ENCODE results near the gene C19orf53. TPM values are rescaled to one million over a fixed set of nuclear protein-coding genes. Genes with fewer than 3 reads are reported as not detected.
"Not testable (repeated sequence)": the region's sequence is repeated elsewhere in the genome, so short reads cannot be mapped to it uniquely, and the experiment has no call there.

The C19orf53 gene
- total RNA-seq, 1 donor from 2014 or later, result 90.1 TPM

- Mint-ChIP-seq H3K27me3 (no peaks in the 10 kb centered on the region), H3K9me3 (ENCODE audit: low read depth) (no peaks in the 10 kb centered on the region), H3K4me3 (ENCODE audit: low read depth) (no peak overlapping the region), H3K27ac (no peak overlapping the region), H3K36me3 (ENCODE audit: insufficient read depth) (peaks cover 4% of the 10 kb centered on the region), H3K4me1 (ENCODE audit: low read depth) (peaks cover 12% of the 10 kb centered on the region)
- no peak for TF ChIP-seq CTCF (IDR thresholded peaks at IDR 0.05; ENCODE audit: unreplicated experiment)
- DNase-seq (ENCODE audit: low spot score, unreplicated experiment), result no peak
These were observed 4.1 kb upstream of the C19orf53 start for GRCh38 chr19:13770013-13770635.

GRCh38 chr19:13778398-13778797 lies 4.1 kb downstream of the C19orf53 start:
- no peak for TF ChIP-seq CTCF (IDR thresholded peaks at IDR 0.05; ENCODE audit: unreplicated experiment)
- DNase-seq (ENCODE audit: low spot score, unreplicated experiment), result no peak
- H3K4me1 Mint-ChIP-seq (ENCODE audit: low read depth), result peaks cover 20% of the 10 kb centered on the region
- H3K27me3 Mint-ChIP-seq, result peaks cover 4% of the 10 kb centered on the region
- H3K36me3 Mint-ChIP-seq (ENCODE audit: insufficient read depth), result peaks cover 15% of the 10 kb centered on the region
- H3K27ac Mint-ChIP-seq, result no peak overlapping the region
- H3K4me3 Mint-ChIP-seq (ENCODE audit: low read depth), result no peak overlapping the region
- no peaks in the 10 kb centered on the region for H3K9me3 Mint-ChIP-seq (ENCODE audit: low read depth)

GRCh38 chr19:13778847-13779246 lies 4.6 kb downstream of the C19orf53 start:
- Mint-ChIP-seq H3K27ac (no peak overlapping the region), H3K9me3 (ENCODE audit: low read depth) (no peaks in the 10 kb centered on the region), H3K36me3 (ENCODE audit: insufficient read depth) (peaks cover 15% of the 10 kb centered on the region), H3K4me1 (ENCODE audit: low read depth) (peaks cover 21% of the 10 kb centered on the region), H3K4me3 (ENCODE audit: low read depth) (no peak overlapping the region), H3K27me3 (peaks cover 4% of the 10 kb centered on the region)
- DNase-seq (ENCODE audit: low spot score, unreplicated experiment), result no peak
- no peak for TF ChIP-seq CTCF (IDR thresholded peaks at IDR 0.05; ENCODE audit: unreplicated experiment)

GRCh38 chr19:13779794-13780193 lies 5.5 kb downstream of the C19orf53 start:
- Mint-ChIP-seq H3K4me1 (ENCODE audit: low read depth) (peaks cover 16% of the 10 kb centered on the region), H3K36me3 (ENCODE audit: insufficient read depth) (peaks cover 15% of the 10 kb centered on the region)
- H3K27ac Mint-ChIP-seq; H3K4me3 Mint-ChIP-seq (ENCODE audit: low read depth); DNase-seq (ENCODE audit: low spot score, unreplicated experiment); H3K27me3 Mint-ChIP-seq; H3K9me3 Mint-ChIP-seq (ENCODE audit: low read depth): not testable (repeated sequence)

GRCh38 chr19:13781547-13781946 lies 7.3 kb downstream of the C19orf53 start:
- H3K27me3 Mint-ChIP-seq, result peaks cover 4% of the 10 kb centered on the region
- H3K9me3 Mint-ChIP-seq (ENCODE audit: low read depth), result no peaks in the 10 kb centered on the region
- no peak for DNase-seq (ENCODE audit: low spot score, unreplicated experiment)
- TF ChIP-seq CTCF (IDR thresholded peaks at IDR 0.05; ENCODE audit: unreplicated experiment), result no peak
- peaks cover 5% of the 10 kb centered on the region for H3K4me1 Mint-ChIP-seq (ENCODE audit: low read depth)
- H3K36me3 Mint-ChIP-seq (ENCODE audit: insufficient read depth), result peaks cover 13% of the 10 kb centered on the region
- H3K27ac Mint-ChIP-seq, result no peak overlapping the region
- H3K4me3 Mint-ChIP-seq (ENCODE audit: low read depth), result no peak overlapping the region

- no peak overlapping the region for H3K27ac Mint-ChIP-seq
- H3K9me3 Mint-ChIP-seq (ENCODE audit: low read depth), result no peaks in the 10 kb centered on the region
- no peak for DNase-seq (ENCODE audit: low spot score, unreplicated experiment)
- peaks cover 11% of the 10 kb centered on the region for H3K36me3 Mint-ChIP-seq (ENCODE audit: insufficient read depth)
- peaks cover 4% of the 10 kb centered on the region for H3K27me3 Mint-ChIP-seq
- TF ChIP-seq CTCF (IDR thresholded peaks at IDR 0.05; ENCODE audit: unreplicated experiment), result no peak
- no peak overlapping the region for H3K4me3 Mint-ChIP-seq (ENCODE audit: low read depth)
- H3K4me1 Mint-ChIP-seq (ENCODE audit: low read depth), result peaks cover 3% of the 10 kb centered on the region
These were observed 8.3 kb downstream of the C19orf53 start for GRCh38 chr19:13782537-13782936.
